ENCODE data around the gene ANKRD29. TPM values are rescaled to one million over a fixed set of nuclear protein-coding genes. Genes with fewer than 3 reads are reported as not detected.
A peak's percentile ranks its signal among the peaks of the same experiment; 100 is the strongest.

ANKRD29 gene
- polyA plus RNA-seq, 1 donor (not counting 4 experiments of a cell fraction or from before 2014, with no cell fraction given) = 3.7 TPM

GRCh38 chr18:23584019-23584983, 78.4 kb downstream of the ANKRD29 start:
- no peak for TF ChIP-seq EZH2 (IDR thresholded peaks at IDR 0.05; ENCODE audit: low read length)
- TF ChIP-seq, protein P1, sequence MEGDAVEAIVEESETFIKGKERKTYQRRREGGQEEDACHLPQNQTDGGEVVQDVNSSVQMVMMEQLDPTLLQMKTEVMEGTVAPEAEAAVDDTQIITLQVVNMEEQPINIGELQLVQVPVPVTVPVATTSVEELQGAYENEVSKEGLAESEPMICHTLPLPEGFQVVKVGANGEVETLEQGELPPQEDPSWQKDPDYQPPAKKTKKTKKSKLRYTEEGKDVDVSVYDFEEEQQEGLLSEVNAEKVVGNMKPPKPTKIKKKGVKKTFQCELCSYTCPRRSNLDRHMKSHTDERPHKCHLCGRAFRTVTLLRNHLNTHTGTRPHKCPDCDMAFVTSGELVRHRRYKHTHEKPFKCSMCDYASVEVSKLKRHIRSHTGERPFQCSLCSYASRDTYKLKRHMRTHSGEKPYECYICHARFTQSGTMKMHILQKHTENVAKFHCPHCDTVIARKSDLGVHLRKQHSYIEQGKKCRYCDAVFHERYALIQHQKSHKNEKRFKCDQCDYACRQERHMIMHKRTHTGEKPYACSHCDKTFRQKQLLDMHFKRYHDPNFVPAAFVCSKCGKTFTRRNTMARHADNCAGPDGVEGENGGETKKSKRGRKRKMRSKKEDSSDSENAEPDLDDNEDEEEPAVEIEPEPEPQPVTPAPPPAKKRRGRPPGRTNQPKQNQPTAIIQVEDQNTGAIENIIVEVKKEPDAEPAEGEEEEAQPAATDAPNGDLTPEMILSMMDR (optimal IDR thresholded peaks at IDR 0.05 in 1 of 3, IDR thresholded peaks at IDR 0.05 in 1 of 3, conservative IDR thresholded peaks at IDR 0.05 in 1 of 3; ENCODE audit: extremely low read depth in 1 of 3, insufficient read depth in 2 of 3, low read length in 3 of 3) = no peak
- H3K9ac ChIP-seq (ENCODE audit: control insufficient read depth, extremely low read depth, insufficient read depth, low read length) = peak overlapping the region; percentile 97
- no peak for FAIRE-seq
- peak overlapping the region; percentile 95 for H3K27ac ChIP-seq (ENCODE audit: control insufficient read depth, insufficient read depth, low read length)
- DNase-seq (ENCODE audit: low read depth, low spot score) = no peak
- H3K9me1 ChIP-seq (ENCODE audit: control insufficient read depth, extremely low read depth, insufficient read depth, low read length) = peaks cover 4% of the 10 kb centered on the region
- dilution Hi-C loops (cut with MboI; ENCODE audit: extremely low pct_ligation_motif_present, low sequenced_read_pairs) = no loop called here
- peak overlapping the region; percentile 80 for H3K4me2 ChIP-seq (ENCODE audit: control insufficient read depth, extremely low read depth, insufficient read depth, low read depth, low read length)
- H3K9me3 ChIP-seq (ENCODE audit: control insufficient read depth, low read depth, low read length) = no peaks in the 10 kb centered on the region
- no peaks in the 10 kb centered on the region for H3K27me3 ChIP-seq (ENCODE audit: control insufficient read depth, extremely low read depth, insufficient read depth, low read length)
- H3K79me2 ChIP-seq (ENCODE audit: control insufficient read depth, insufficient read depth, low read length) = peaks cover 65% of the 10 kb centered on the region
- no peak overlapping the region for H2AFZ ChIP-seq (ENCODE audit: control insufficient read depth, low read length)
- H4K20me1 ChIP-seq (ENCODE audit: control insufficient read depth, extremely low read depth, insufficient read depth, low read length) = peaks cover 16% of the 10 kb centered on the region
- peak overlapping the region; percentile 91 to 99 (median 95) for H3K4me3 ChIP-seq (ENCODE audit: control insufficient read depth in 2 of 3, extremely low read depth in 1 of 3, insufficient read depth in 2 of 3, low read depth in 1 of 3, low read length in 3 of 3)
- peaks cover 2 to 11% of the 10 kb centered on the region in 2 experiments for H3K36me3 ChIP-seq (ENCODE audit: control insufficient read depth in 2 of 2, extremely low read depth in 1 of 2, insufficient read depth in 2 of 2, low read length in 2 of 2)
- peaks cover 37% of the 10 kb centered on the region for H3K4me1 ChIP-seq (ENCODE audit: control insufficient read depth, extremely low read depth, insufficient read depth, low read length)

GRCh38 chr18:23583071-23583865, 79.4 kb downstream of the ANKRD29 start:
- no peak overlapping the region for H2AFZ ChIP-seq (ENCODE audit: control insufficient read depth, low read length)
- peaks cover 24% of the 10 kb centered on the region for H4K20me1 ChIP-seq (ENCODE audit: control insufficient read depth, extremely low read depth, insufficient read depth, low read length)
- H3K4me3 ChIP-seq (ENCODE audit: control insufficient read depth in 2 of 3, extremely low read depth in 1 of 3, insufficient read depth in 2 of 3, low read depth in 1 of 3, low read length in 3 of 3) = no peak overlapping the region
- H3K27ac ChIP-seq (ENCODE audit: control insufficient read depth, insufficient read depth, low read length) = no peak overlapping the region
- no peak for FAIRE-seq
- H3K4me1 ChIP-seq (ENCODE audit: control insufficient read depth, extremely low read depth, insufficient read depth, low read length) = peaks cover 34% of the 10 kb centered on the region
- no peaks in the 10 kb centered on the region for H3K27me3 ChIP-seq (ENCODE audit: control insufficient read depth, extremely low read depth, insufficient read depth, low read length)
- no peaks in the 10 kb centered on the region for H3K9me3 ChIP-seq (ENCODE audit: control insufficient read depth, low read depth, low read length)
- no peak for TF ChIP-seq EZH2 (IDR thresholded peaks at IDR 0.05; ENCODE audit: low read length)
- TF ChIP-seq, protein P1 (optimal IDR thresholded peaks at IDR 0.05 in 1 of 3, IDR thresholded peaks at IDR 0.05 in 1 of 3, conservative IDR thresholded peaks at IDR 0.05 in 1 of 3; ENCODE audit: extremely low read depth in 1 of 3, insufficient read depth in 2 of 3, low read length in 3 of 3) = no peak
- H3K9ac ChIP-seq (ENCODE audit: control insufficient read depth, extremely low read depth, insufficient read depth, low read length) = no peak overlapping the region
- peaks cover 75% of the 10 kb centered on the region for H3K79me2 ChIP-seq (ENCODE audit: control insufficient read depth, insufficient read depth, low read length)
- H3K36me3 ChIP-seq (ENCODE audit: control insufficient read depth in 2 of 2, extremely low read depth in 1 of 2, insufficient read depth in 2 of 2, low read length in 2 of 2) = peaks cover 3 to 16% of the 10 kb centered on the region in 2 experiments
- peak overlapping the region; percentile 80 for H3K4me2 ChIP-seq (ENCODE audit: control insufficient read depth, extremely low read depth, insufficient read depth, low read depth, low read length)
- dilution Hi-C loops (cut with MboI; ENCODE audit: extremely low pct_ligation_motif_present, low sequenced_read_pairs) = no loop called here
- H3K9me1 ChIP-seq (ENCODE audit: control insufficient read depth, extremely low read depth, insufficient read depth, low read length) = peaks cover 4% of the 10 kb centered on the region
- no peak for DNase-seq (ENCODE audit: low read depth, low spot score)

Measured in keratinocyte (primary cell).